Measurements from ENCODE around the gene CFAP57.
A peak's percentile ranks its signal among the peaks of the same experiment; 100 is the strongest.

CFAP57 gene

DNA sequence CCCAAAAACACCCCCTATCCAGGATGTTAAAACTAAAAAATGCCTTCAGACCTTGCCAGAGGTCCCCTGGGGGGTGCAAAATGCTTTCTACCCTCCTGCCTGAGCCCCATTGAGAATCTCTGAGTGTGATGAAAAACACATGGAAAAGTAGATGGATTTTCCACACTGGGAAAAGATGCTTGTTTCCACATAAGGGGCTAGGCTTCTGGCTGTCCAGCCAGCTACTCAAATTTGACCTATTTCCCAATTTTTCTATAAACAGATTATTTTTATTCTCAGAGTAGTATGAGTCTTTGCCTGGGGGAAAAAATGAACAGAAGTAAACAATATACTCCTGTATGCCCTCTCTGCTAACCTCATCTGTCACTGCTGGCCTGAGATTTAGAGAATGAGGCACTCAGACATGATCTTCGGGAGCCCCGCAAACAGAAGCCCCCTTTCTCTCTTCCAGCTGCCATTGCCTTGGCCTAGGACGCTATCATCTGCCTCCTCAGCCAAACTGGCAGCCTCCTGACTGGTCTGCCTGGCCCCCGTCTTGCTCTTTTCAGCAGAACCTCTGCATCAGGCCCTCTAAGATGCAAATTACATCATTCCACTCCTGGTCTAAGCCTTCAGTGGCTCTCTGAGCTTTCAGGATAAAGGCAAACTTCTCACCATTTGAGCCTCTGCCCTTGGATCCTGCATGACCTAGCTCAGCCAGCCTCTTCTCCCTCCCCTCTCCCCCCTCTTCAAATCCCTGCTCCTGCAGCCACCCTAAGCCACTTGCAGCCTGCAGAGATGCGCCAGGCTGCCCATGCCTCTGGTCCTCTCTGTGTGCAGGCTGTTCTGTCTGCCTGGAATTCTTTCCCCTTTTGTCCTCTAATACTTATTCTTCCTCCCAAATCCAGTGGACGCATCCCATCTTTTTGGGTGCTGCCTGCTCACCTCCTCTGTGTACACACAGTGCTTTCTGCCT is 58.0 kb downstream of the CFAP57 start:
- no peak for DNase-seq

DNA sequence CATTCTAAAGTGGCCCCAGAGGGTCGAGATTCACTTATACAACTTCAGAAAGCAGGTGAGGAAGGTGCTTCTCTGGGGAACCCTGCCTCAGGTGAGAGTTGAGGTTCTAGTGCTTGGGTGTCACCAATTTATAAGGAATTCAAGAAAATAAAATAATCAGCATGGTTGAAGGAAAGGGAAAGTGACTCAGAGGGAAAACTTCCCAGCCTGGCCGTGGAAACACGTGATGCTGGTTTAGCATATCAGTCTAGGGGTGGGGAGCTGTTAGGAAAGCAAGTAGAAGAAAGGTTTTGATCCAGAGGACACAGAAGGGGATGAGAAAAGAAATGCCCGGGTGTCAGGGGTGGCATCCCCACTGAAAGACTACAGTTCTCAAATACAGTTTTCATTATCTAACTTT is 59.9 kb downstream of the CFAP57 start:
- no peak for DNase-seq

- no peak for DNase-seq
Observed at GRCh38 chr1:43232482-43232881, 60.4 kb downstream of the CFAP57 start.

GRCh38 chr1:43233631-43234030 is 61.5 kb downstream of the CFAP57 start:
- no peak for DNase-seq

- no peak for DNase-seq
Observed at GRCh38 chr1:43234267-43234666, 62.1 kb downstream of the CFAP57 start.

DNA sequence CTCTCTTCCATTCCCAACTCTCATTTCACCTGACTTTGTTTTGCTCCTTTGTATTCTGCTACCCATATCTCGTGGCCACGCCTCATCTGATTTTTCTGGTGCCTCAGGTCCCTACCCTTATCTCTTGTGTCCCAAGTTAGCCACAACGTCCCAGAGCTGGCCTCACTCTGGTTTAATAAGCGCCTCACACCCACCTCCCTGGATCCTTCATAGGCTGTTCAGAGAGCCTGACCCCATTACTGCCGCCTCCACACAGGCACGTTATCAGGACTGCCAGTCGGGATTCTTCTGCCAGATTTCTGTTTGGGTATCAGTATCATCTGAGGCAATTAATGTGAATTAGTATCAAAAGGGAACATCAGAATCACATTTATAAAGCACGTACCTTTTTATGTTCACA is 62.9 kb downstream of the CFAP57 start:
- no peak for DNase-seq

GRCh38 chr1:43235451-43236121 is 63.5 kb downstream of the CFAP57 start:
- no peak for DNase-seq

DNA sequence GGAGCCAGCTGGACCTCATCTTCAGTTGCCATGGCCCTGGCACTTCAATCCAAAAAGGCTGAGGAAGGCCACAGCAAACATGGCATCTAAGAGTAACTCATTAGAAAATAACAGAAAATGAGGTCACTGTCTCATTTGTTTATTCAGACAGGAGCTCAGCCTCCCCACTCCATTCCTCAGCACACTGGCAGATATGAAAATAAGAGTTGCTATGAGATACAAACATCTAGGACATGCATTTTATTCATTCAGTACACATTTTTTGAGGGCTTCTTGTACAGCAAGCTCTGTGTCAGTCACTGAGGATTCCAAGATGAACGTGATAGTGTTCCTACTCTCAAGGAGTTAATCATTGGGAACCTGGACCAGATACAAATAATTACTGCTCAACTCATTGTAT is 65.0 kb downstream of the CFAP57 start:
- no peak for DNase-seq

DNA sequence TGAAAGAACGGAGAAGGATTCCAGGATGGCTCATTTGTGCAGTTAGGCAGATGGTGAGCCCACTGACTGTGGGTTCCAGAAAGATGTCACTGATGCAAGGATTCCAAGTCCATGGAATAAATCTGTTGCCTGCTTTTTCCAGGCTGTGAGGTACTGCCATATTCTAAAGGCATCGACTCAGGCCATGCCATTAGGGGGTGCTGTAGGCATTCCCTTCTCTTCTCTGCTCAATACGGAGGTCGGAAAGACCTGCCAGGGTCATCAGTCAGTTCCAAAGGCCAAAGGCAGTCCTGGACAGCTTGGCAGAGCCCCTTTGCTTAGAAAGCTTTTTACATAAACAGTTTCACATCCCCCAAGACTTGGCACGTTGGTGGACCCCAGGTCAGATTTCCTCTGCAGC is 66.0 kb downstream of the CFAP57 start:
- DNase-seq, result peak; percentile 36 to 53

DNA sequence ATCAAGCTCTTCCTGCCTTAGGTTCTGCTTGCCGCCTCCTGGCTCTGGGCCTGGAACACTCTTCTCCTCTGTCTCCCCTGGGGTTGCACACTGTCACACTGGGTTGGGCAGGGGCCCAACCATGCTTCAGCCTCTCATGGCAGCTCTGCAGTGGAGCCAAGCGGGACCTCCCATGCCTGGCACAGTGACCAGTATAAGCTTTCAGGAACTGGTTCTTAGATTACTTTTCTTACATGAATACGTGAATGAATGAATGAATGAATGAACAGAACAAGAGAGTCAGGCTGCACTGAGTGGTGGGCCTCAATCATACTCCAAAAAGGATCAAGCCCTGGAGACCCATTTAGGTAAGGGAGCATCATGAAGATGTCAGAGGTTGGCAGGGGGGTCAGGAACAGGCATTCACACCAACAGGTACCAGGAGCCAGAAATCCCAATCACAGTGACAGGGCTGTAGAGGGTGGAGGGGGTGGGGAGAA is 66.9 kb downstream of the CFAP57 start:
- DNase-seq, result no peak

DNA sequence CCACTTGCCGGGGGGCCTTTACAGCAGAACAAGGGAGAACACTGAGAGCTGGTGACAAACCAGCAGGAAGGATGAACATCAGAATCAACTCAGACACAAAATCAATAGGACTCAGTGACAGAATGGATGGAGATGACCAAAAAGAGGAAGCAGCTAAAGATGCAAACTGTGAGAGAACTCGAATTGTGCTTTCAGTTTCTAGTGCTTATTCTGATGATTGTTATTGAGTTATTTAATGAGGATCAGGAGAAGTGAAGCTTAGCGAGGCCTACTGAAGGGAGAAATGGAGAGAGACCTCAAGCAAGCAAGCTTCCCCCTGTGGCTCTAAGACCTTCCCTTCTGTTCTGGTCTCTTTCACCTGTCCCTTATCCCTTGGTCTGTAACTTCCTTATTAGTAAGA is 67.4 kb downstream of the CFAP57 start:
- DNase-seq, result no peak

GRCh38 chr1:43241413-43241836 is 69.3 kb downstream of the CFAP57 start:
- DNase-seq, result no peak

GRCh38 chr1:43243299-43243698 is 71.2 kb downstream of the CFAP57 start:
- DNase-seq, result no peak

DNA sequence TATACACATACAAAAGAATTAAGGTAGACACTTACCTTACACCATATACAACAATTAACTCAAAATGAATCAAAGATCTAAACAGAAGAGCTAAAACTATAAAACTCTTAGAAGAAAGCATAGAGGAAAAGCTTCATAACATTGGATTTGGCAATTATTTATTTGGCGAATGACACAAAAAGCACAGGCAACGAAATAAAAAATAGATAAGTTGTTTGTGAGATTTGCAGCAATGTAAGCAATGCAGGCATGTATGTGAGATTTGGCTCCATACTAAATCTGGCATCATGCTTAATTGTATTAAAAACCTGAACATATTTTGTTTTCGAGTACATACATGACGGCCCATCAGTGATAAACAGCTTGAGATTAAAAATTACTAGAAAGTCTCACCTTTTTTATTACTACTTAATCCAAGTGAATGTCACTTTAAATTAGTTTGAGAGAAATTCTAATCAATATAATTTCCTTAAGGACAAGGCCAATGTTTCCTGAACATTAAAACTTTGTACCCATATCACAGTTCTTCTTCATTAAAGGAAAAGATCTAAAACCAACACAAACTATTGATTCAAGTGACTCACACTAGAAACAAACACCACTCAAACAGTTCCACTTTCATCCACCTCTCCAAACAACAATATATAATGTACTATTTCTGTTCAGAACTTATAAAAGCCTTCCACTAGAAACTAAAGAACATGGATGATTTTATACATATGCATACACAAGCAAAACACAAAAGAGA is 74.5 kb downstream of the CFAP57 start:
- DNase-seq, result no peak

DNA sequence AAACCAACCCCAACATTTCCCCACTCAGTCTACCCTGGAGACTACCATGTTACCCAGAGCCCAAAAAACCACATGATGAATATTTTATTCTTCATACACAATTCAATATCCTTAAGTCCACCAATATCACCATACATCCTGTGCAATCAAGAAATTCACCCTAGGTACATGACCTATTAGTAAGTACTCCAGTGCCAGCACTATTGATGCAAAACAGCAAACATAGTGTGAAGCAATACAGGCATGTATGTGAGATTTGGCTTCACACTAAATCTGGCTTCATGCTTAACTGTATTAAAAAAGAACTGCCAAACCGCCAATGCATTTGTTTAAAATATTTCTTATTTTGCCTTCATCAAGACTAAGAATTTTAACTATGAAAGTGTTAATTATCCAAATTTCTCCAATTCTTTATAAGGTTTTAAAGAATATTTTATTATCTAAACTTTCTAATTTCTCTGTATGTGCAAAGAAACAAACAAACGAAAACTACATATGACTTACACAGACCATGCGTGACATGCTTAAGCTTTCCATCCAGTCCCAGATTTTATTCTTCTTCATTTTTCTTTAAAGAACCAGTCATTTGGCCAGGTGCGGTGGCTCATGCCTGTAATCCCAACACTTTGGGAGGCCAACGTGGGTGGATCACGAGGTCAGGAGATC is 75.3 kb downstream of the CFAP57 start:
- DNase-seq, result no peak

- DNase-seq, result no peak
Observed at GRCh38 chr1:43250351-43250761, 78.2 kb downstream of the CFAP57 start.

DNA sequence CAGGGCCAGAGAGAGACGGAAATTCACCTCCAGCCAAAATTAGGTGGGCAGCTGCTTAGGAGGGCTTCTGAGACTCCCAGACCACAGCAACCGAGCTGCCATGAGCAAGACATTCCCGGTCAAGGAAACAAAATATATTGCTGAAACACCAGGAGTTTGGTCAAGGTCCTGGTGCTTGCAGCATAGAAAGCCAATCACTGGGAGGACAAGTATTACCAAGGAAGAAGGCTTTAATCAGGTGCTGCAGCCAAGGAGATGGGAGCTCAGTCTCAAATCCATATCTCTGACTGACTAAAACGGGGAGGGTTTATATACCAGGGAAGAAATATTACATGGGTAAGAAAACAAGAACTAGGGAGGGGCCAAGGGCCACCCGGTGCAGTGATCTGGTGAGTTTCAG is 78.9 kb downstream of the CFAP57 start:
- no peak for DNase-seq

GRCh38 chr1:43252225-43252624 is 80.1 kb downstream of the CFAP57 start:
- no peak for DNase-seq

DNA sequence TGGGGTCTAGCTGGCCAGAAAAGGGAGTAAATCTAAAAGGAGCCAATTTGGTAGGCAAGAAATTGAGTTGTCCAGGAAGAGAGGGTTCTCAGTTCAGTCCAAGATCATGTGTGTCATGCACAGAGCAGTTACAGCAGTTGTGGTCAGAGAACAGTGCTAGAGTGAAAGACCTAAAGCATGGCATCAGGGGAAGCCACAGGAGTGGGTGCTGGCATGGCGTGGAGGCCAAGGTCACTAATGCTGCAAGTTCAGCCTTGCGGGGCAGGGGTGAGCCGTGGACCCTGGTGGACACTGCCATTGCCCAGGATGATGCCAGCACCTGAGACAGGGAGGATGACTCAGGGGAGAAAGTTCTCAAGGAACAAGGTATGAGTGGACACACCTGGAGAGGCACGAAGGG is 81.0 kb downstream of the CFAP57 start:
- no peak for DNase-seq

GRCh38 chr1:43253876-43254275 is 81.7 kb downstream of the CFAP57 start:
- DNase-seq, result no peak

- no peak for DNase-seq
Observed at GRCh38 chr1:43255438-43256210, 83.5 kb downstream of the CFAP57 start.

All from activated CD4-positive, alpha-beta T cell treated with anti-CD3 and anti-CD28 coated beads, Interleukin-2, amount 50 U/mL, for 48 hours (primary cell).